Naive thymus-derived CD8-positive, alpha-beta T cell (primary cell): ENCODE measurements around the gene ARHGAP4. TPM values are rescaled to one million over a fixed set of nuclear protein-coding genes. Genes with fewer than 3 reads are reported as not detected.

Experiments
- ATAC-seq, 2 donors: fragments of 150-1000 bp; cut with Tn5 transposase in 1 of 2; sonication (Bioruptor Pico), chemical (Tn5 transposase) in 1 of 2; 1 replicate in 1 of 2; 2 replicates in 1 of 2; pipeline ENCODE4 v1.10.0; 2021; ENCODE audit warnings: mild to moderate bottlenecking in 2 of 2, moderate library complexity in 2 of 2
- POLR2A ChIA-PET: fragments of 350-600 bp; sonication (Branson Sonifier 250); formaldehyde crosslinking; loops from one replicate; lab custom pipeline; 2021; ENCODE audit warnings: antibody characterized with exemption; lab: Charles Lee
- DNase-seq, 10 donors: peaks; one replicate each; pipeline versions ENCODE4 v3.0.0 to v3.0.0-alpha.2; 2020 to 2022
- H3K27ac Mint-ChIP-seq, 10 donors: one replicate each; pipeline ENCODE4 v1.8.0; 2020 to 2022; ENCODE audit warnings: mild to moderate bottlenecking in 10 of 10, mixed read lengths in 10 of 10, moderate library complexity in 4 of 10, inconsistent platforms in 1 of 10
- H3K27me3 Mint-ChIP-seq, 5 donors: one replicate each; pipeline ENCODE4 v1.8.0; 2021 to 2022; ENCODE audit warnings: mixed read lengths in 5 of 5
- H3K36me3 Mint-ChIP-seq, 3 donors: one replicate each; pipeline ENCODE4 v1.8.0; 2020 to 2022; ENCODE audit warnings: mixed read lengths in 3 of 3, mild to moderate bottlenecking in 2 of 3, inconsistent platforms in 1 of 3
- H3K4me1 Mint-ChIP-seq, 4 donors: one replicate each; pipeline ENCODE4 v1.8.0; 2021 to 2022; ENCODE audit warnings: mixed read lengths in 4 of 4
- H3K4me3 Mint-ChIP-seq, 10 donors: one replicate each; pipeline ENCODE4 v1.8.0; 2020 to 2022; ENCODE audit warnings: mild to moderate bottlenecking in 10 of 10, mixed read lengths in 10 of 10, moderate library complexity in 6 of 10, inconsistent platforms in 1 of 10
- H3K9me3 Mint-ChIP-seq, 9 donors: one replicate each; pipeline ENCODE4 v1.8.0; 2020 to 2022; ENCODE audit warnings: mixed read lengths in 9 of 9, mild to moderate bottlenecking in 3 of 9, inconsistent platforms in 1 of 9, moderate library complexity in 1 of 9
- polyA plus RNA-seq, 3 donors: library from polyadenylated mRNA; unstranded; fragments of 300-500 nt; fragmentation: Illumina TruSeq; gene quantifications; one replicate each; pipeline ENCODE4 v1.2.3, GENCODE V29; 2021
- total RNA-seq, 8 experiments: library from RNA in 2 of 8; stranded (reverse) in 2 of 8; gene quantifications; one replicate each; pipeline ENCODE4 v1.2.3 and lab custom pipeline; 2021 to 2026

ARHGAP4 gene
- total and polyA plus RNA-seq, 5 experiments from 2014 or later: 58.9 to 353 (median 112) TPM

DNA sequence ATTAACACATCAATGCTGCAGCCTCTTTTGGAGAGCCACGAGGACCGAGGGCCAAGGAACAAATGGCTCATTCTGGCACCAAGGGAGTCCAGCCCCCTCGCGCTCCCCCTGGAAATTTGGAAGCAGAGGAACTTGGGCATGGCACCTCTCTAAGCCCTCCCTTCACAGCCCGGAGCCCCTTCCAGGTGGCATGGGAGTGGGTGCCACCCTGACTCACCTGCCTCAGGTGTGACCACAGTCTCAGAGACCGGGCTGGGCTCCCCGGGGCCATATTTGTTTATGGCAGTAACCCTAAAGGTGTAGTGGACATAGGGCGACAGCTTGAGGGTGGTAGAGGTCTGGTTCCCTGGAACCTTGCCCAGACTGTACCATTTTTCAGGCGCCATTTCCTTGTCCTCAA lies 58.9 kb downstream of the ARHGAP4 start:
- Mint-ChIP-seq H3K4me3 (no peak overlapping the region), H3K4me1 (no peaks in the 10 kb centered on the region), H3K36me3 (no peaks in the 10 kb centered on the region), H3K27me3 (peaks cover 0 to 3% (median 0%) of the 10 kb centered on the region in 5 donors), H3K9me3 (no peaks in the 10 kb centered on the region), H3K27ac (no peak overlapping the region)
- POLR2A ChIA-PET: no interaction called here
- no peak for ATAC-seq
- no peak for DNase-seq

DNA sequence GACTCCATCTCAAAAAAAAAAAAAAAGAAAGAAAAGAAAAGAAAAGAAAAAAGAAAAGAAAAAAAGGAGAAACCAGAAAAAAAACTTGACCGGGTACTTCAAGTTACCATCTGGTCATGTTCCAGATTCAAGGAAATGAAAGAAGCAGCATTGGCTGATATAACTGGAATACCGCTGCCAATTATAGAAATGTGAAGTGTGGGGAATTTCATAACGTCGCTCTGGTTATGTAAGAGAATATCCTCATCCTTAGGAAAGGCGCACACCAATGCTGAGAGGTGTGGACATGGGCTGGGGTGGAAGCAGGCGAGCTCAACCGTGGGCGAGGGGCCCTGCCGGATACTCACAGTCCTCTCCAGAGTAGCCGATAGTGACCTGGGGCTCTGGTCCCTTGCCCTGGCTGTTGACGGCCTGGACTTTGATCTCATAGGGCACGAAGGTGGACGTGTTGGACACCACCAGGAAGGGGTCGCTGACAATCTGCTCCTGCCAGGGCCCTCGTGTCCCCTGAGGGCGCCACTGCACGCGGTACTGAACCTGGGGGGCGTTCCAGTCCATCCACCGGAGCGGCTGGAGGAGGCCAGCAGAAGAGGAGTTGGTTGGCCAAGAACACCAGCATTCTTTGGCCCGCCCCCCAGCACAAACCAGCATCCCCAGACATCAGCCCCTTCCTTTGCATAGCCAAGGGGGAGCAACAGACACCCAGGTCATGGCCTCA lies 59.6 kb downstream of the ARHGAP4 start:
- ATAC-seq (no peak), DNase-seq (no peak)
- H3K4me1 Mint-ChIP-seq: no peaks in the 10 kb centered on the region
- POLR2A ChIA-PET: no interaction called here
- H3K27ac Mint-ChIP-seq: no peak overlapping the region
- peaks cover 0 to 3% (median 0%) of the 10 kb centered on the region in 5 donors for H3K27me3 Mint-ChIP-seq
- no peaks in the 10 kb centered on the region for H3K36me3 Mint-ChIP-seq
- no peaks in the 10 kb centered on the region for H3K9me3 Mint-ChIP-seq
- no peak overlapping the region for H3K4me3 Mint-ChIP-seq

DNA sequence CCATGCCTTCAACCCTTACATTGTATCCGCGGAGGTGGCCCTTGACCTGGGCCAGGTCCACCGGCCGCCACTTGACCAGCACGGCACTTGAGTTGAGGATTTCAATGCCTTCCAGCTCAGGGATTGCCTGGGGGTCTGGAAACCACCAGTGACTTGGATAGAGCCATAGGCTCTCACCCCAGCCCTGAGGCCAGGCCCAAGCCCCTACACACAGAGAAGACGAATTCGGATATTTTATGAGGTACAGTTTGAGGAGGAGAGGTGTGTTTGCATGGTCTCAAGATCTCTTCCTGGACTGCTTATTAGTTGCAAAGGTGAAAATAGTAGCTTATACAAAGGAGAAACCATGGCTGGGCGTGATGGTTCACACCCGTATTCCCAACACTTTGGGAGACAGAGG lies 60.4 kb downstream of the ARHGAP4 start:
- Mint-ChIP-seq H3K27me3 (peaks cover 0 to 3% (median 0%) of the 10 kb centered on the region in 5 donors), H3K4me1 (no peaks in the 10 kb centered on the region), H3K36me3 (no peaks in the 10 kb centered on the region), H3K9me3 (no peaks in the 10 kb centered on the region), H3K27ac (no peak overlapping the region), H3K4me3 (no peak overlapping the region)
- ATAC-seq (no peak), DNase-seq (no peak)
- POLR2A ChIA-PET: no interaction called here

DNA sequence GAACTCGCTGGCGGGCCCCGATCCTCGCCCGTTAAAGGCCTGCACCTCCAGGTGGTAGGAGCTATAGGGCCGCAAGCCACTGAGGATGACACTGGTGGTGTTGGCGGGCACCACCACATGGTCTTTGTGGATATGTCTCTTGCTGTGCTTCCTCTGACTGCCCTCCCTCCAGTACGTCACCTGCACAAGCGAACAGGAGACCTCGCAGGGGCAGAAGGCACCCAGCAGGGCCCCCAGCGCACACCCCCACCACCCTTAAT lies 60.8 kb downstream of the ARHGAP4 start:
- POLR2A ChIA-PET: no interaction called here
- Mint-ChIP-seq H3K4me1 (no peaks in the 10 kb centered on the region), H3K27me3 (peaks cover 0 to 3% (median 0%) of the 10 kb centered on the region in 5 donors), H3K27ac (no peak overlapping the region), H3K36me3 (no peaks in the 10 kb centered on the region), H3K4me3 (no peak overlapping the region), H3K9me3 (no peaks in the 10 kb centered on the region)
- ATAC-seq: no peak
- no peak for DNase-seq

DNA sequence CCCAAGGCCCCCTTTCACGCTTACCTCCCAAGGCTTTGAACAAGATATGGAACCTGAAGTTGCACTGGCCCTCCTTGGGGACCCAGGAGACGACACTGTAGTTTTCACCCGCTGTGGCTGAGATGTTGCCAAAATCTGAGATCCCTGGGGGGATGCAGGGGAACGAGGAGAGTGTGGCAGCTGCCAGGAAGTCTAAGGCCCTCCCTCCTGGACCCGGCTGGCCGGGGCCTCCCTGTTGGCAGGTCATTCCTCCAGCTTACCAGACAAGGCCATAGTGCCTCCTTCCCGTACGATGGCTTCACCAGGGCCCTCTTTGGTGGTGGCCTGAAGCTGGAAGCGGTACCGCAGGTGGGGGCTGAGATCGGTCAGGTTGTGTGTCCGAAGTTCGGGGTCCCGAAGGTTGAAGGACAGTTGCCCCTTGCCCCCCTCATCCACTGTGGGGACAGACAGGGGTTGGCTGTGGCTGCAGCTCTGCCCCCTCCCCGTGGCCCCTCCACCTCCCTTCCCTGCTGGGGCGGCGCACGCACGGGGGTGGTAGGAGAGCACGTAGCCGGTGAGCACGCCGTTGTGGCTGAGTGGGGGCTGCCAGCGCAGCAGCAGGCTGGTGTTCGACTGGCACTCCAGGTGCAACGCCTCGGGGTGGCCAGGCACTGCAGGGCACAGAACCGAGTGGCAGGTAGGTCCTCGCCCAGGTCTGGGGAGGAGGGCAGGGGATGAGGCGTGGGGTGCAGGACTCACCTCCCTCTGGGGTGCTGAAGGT lies 61.3 kb downstream of the ARHGAP4 start:
- H3K9me3 Mint-ChIP-seq: no peaks in the 10 kb centered on the region
- H3K4me1 Mint-ChIP-seq: no peaks in the 10 kb centered on the region
- no peak overlapping the region for H3K27ac Mint-ChIP-seq
- H3K27me3 Mint-ChIP-seq: peaks cover 0 to 3% (median 0%) of the 10 kb centered on the region in 5 donors
- POLR2A ChIA-PET: interaction anchor here (0.6 kb wide), 1 partner anchor 46 kb away, joined by 3 read pairs; no protein-coding TSS in a partner anchor
- DNase-seq (no peak), ATAC-seq (no peak)
- no peaks in the 10 kb centered on the region for H3K36me3 Mint-ChIP-seq
- no peak overlapping the region for H3K4me3 Mint-ChIP-seq

DNA sequence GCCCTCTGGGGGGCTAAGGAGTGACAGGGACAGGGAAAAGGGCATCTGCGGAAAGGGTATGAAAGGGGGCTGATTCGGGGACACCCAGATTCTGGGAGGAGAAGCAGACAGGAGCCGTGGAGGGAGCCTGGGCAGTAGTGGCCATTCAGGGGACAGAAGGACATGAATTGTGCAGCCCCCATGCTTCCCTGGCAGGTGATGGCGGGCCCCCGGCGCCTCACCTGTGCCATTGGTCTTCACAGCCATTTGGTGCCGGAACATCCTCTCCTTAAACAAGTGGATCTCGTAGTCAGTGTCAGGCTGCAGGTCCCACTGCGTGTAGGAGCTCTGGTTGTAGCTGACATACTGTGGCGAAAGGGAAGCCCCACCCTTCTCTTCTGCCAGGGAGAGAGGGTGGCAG lies 62.0 kb downstream of the ARHGAP4 start:
- ATAC-seq: no peak
- POLR2A ChIA-PET: no interaction called here

DNA sequence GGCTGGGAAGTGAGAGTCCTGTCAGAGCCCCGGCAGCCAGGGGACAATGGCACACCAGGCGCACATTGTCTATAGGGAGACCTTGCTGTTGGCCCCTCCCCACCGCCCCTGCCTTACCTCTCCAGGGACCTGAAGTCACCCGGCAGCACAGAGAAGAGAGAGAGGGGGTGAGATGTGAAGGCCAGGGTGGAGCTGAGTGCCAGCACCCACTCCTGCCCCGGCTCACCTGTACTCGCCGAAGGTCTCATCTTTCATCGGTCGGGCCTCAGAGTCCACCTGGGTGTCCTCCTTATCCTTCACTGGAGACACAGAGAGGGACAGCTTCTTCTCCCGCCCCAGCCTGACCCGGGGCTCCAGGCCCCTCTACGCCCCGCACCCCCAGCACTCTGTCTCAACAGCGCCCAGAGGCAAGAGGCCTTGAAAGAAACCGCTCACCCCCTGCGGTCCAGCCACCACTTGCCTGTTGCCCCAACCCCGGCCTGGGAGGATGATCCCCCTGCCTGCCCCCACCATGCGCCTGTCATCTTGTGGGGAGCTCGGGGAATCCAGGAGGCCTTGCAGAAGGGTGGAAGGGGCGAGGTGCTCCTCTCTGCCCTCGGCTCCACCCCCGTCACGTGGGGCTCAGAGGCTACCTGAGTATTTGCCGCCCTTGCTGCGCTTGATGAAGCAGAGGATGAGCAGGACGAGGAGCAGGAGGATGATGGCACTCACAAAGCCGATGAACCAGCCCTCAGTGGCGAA lies 62.6 kb downstream of the ARHGAP4 start:
- POLR2A ChIA-PET: interaction anchor here (0.6 kb wide), 1 partner anchor 229 kb away, joined by 4 read pairs; no protein-coding TSS in a partner anchor
- ATAC-seq (no peak), DNase-seq (no peak)
- no peak overlapping the region for H3K4me3 Mint-ChIP-seq
- H3K27ac Mint-ChIP-seq: no peak overlapping the region
- H3K36me3 Mint-ChIP-seq: no peaks in the 10 kb centered on the region
- no peaks in the 10 kb centered on the region for H3K27me3 Mint-ChIP-seq
- H3K9me3 Mint-ChIP-seq: no peaks in the 10 kb centered on the region
- H3K4me1 Mint-ChIP-seq: peaks cover 0 to under 1% (median 0%) of the 10 kb centered on the region in 4 donors

More for the DNA sequence above, 62.0 kb downstream of the ARHGAP4 start:
- Mint-ChIP-seq H3K4me3 (no peak overlapping the region), H3K27ac (no peak overlapping the region), H3K27me3 (peaks cover 0 to 2% (median 0%) of the 10 kb centered on the region in 5 donors), H3K4me1 (no peaks in the 10 kb centered on the region), H3K36me3 (no peaks in the 10 kb centered on the region), H3K9me3 (no peaks in the 10 kb centered on the region)
- no peak for DNase-seq

DNA sequence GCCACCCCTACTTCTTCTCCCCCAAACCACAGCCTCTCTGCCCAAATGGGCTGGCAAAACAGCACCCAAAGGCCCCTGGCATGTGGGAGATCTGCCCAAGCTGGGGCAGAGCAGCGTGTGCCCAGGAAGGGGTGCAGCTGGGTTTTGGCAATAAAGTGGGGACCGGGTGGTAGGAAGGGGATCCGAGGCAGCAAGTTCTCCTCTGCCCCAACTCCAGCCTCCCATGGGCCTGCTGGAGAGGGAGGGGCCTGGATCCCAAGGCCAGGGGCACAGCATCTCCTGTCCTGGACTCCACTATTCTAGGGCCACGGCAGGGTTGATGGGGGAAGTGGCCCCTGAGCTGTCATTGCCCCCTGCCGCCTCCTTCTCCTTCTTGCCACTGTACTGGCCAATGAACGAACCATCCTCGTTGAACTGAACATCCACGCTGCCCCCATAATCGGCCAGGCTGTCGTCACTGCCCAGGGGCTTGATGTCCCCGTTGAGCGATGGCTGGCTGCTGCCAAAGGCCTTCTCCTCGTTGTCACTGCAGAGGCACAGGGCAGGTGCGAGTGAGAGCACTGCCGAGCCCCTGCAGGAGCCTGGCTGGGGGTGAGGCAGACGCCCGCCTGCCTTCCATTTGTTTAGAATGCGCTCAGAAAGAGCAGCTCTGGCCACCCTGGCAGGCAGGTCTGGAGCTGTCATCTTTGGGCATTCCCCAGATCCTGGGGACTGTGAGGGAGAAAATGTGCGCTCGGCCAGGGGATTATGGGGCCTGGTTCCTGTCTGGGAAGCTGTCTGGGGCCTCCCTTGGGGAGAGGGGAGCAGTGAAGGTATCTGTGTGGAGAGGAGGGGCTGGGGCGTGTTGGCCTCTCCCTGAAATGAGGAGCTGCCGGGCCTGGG lies 63.5 kb downstream of the ARHGAP4 start:
- Mint-ChIP-seq H3K27me3 (no peaks in the 10 kb centered on the region), H3K36me3 (no peaks in the 10 kb centered on the region), H3K4me1 (peaks cover 2 to 4% (median 2%) of the 10 kb centered on the region in 4 donors), H3K4me3 (no peak overlapping the region), H3K27ac (no peak overlapping the region), H3K9me3 (peaks cover 0 to under 1% (median 0%) of the 10 kb centered on the region in 9 donors)
- POLR2A ChIA-PET: interaction anchor here (0.6 kb wide), 1 partner anchor 230 kb away, joined by 4 read pairs; no protein-coding TSS in a partner anchor
- no peak for DNase-seq
- no peak for ATAC-seq

DNA sequence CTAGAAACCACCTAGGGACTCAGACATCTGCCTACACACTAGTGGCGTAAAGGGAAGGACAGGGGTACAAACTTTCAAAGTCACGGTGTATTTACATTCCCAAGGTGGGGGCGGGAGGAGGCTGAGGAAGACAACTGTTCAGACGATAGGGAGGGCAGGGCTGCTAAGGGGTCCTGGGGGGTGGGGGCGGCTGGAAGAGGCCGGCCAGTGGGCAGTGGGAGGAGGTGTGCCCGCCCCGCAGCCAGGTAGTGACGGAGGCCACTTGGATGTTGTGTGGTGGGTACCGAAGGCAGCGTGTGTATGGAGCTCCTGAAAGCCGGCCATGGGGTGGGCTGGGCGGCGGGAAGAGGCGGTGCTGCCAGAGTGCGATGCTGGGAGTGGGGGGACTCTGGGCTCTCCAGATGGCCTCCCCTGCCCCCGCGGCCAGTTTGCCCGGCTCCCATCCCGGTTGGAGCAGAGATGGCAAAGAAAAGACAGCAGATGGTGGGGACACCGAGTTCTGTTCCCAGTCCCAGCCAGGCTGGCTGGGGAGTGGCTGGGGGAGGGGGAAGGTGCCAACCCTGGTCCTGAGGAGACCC lies 64.2 kb downstream of the ARHGAP4 start:
- Mint-ChIP-seq H3K27me3 (no peaks in the 10 kb centered on the region), H3K36me3 (no peaks in the 10 kb centered on the region), H3K9me3 (peaks cover 0 to 3% (median 0%) of the 10 kb centered on the region in 9 donors), H3K4me1 (peaks cover 6 to 11% (median 10%) of the 10 kb centered on the region in 4 donors), H3K27ac (no peak overlapping the region), H3K4me3 (no peak overlapping the region)
- ATAC-seq (no peak), DNase-seq (no peak)
- POLR2A ChIA-PET: interaction anchor here (0.7 kb wide), 1 partner anchor 25 kb away, joined by 3 read pairs; no protein-coding TSS in a partner anchor

DNA sequence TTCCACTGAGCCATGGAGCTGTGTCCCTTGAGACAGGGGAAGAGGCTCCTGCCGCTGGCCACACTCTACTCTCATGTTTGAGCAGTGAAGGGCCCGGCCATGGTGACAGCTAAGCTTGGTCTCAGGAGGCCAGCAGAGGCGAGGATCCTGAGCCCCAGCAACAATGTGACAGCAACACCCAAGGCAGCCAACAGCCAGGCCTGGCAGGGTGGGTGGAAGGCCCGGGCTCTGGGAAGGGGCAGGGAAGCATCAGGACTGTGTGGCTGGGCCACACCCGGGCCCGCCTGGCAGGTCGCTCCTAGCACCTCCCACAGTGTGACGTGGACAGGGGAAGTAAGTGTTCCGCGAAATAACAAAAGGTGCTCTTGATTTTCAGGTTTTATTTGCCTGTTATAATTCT lies 64.9 kb downstream of the ARHGAP4 start:
- Mint-ChIP-seq H3K27ac (no peak overlapping the region), H3K4me1 (peaks cover 6 to 18% (median 11%) of the 10 kb centered on the region in 4 donors), H3K4me3 (no peak overlapping the region), H3K9me3 (peaks cover 0 to 3% (median 0%) of the 10 kb centered on the region in 9 donors), H3K36me3 (no peaks in the 10 kb centered on the region), H3K27me3 (no peaks in the 10 kb centered on the region)
- POLR2A ChIA-PET: interaction anchor here (0.7 kb wide), 1 partner anchor 24 kb away, joined by 3 read pairs; no protein-coding TSS in a partner anchor
- no peak for ATAC-seq
- DNase-seq: no peak
